Measurements from ENCODE around the gene LRWD1. TPM values are rescaled to one million over a fixed set of nuclear protein-coding genes. Genes with fewer than 3 reads are reported as not detected.

LRWD1 gene
- total RNA-seq, 6 donors from 2014 or later: 13.2 to 33.8 (median 31.6) TPM

GRCh38 chr7:102447311-102447710 lies 17.5 kb upstream of the LRWD1 start:
- no peaks in the 10 kb centered on the region for H3K9me3 ChIP-seq
- DNase-seq: peak in 1 of 2 donors; percentile 51

GRCh38 chr7:102449136-102449535 lies 15.6 kb upstream of the LRWD1 start:
- H3K27ac ChIP-seq: no peak overlapping the region
- no peak for ATAC-seq (ENCODE audit: low FRiP score in 2 of 2)
- 95 to 99% methylated on average over 15 of the region's 15 CpGs for WGBS, 2 donors
- peaks cover 0 to 33% (median 25%) of the 10 kb centered on the region in 4 donors for H3K36me3 ChIP-seq
- no peak for TF ChIP-seq EP300 (IDR thresholded peaks at IDR 0.05)
- no peak for TF ChIP-seq CTCF (IDR thresholded peaks at IDR 0.05)
- TF ChIP-seq POLR2A (IDR thresholded peaks at IDR 0.05): no peak
- TF ChIP-seq POLR2AphosphoS5 (IDR thresholded peaks at IDR 0.05): no peak
- H3K27me3 ChIP-seq: no peaks in the 10 kb centered on the region
- H3K9me3 ChIP-seq: no peaks in the 10 kb centered on the region
- peaks cover 0 to 5% (median 0%) of the 10 kb centered on the region in 4 donors for H3K4me1 ChIP-seq
- DNase-seq: no peak
- no peak overlapping the region for H3K4me3 ChIP-seq

More at GRCh38 chr7:102447311-102447710, 17.5 kb upstream of the LRWD1 start:
- peak in 1 of 2 donors; percentile 16 for ATAC-seq (ENCODE audit: low FRiP score in 2 of 2)
- Histone ChIP-seq H3K4me3 (no peak overlapping the region), H3K4me1 (peaks cover 0 to 5% (median 0%) of the 10 kb centered on the region in 4 donors), H3K27me3 (no peaks in the 10 kb centered on the region), H3K36me3 (peaks cover 0 to 33% (median 26%) of the 10 kb centered on the region in 4 donors), H3K27ac (no peak overlapping the region)
- 88 to 96% methylated on average over 10 to 11 of the region's 14 CpGs for WGBS, 2 donors
- TF ChIP-seq POLR2A (IDR thresholded peaks at IDR 0.05): no peak
- TF ChIP-seq CTCF (IDR thresholded peaks at IDR 0.05): no peak
- no peak for TF ChIP-seq EP300 (IDR thresholded peaks at IDR 0.05)
- no peak for TF ChIP-seq POLR2AphosphoS5 (IDR thresholded peaks at IDR 0.05)

- WGBS, 2 donors: 69 to 79% methylated on average over 6 of the region's 6 CpGs
- DNase-seq: no peak
- Histone ChIP-seq H3K36me3 (peaks cover 0 to 27% (median 21%) of the 10 kb centered on the region in 4 donors), H3K27me3 (no peaks in the 10 kb centered on the region), H3K4me1 (peaks cover 0 to 5% (median 0%) of the 10 kb centered on the region in 4 donors), H3K27ac (no peak overlapping the region), H3K4me3 (no peak overlapping the region), H3K9me3 (no peaks in the 10 kb centered on the region)
- TF ChIP-seq EP300 (IDR thresholded peaks at IDR 0.05) (no peak), POLR2AphosphoS5 (IDR thresholded peaks at IDR 0.05) (no peak), CTCF (IDR thresholded peaks at IDR 0.05) (peak in 1 of 6 experiments; percentile 7), POLR2A (IDR thresholded peaks at IDR 0.05) (no peak)
- ATAC-seq (ENCODE audit: low FRiP score in 2 of 2): no peak
Measured at GRCh38 chr7:102450242-102450641, 14.5 kb upstream of the LRWD1 start.

GRCh38 chr7:102451371-102452054 lies 13.3 kb upstream of the LRWD1 start:
- DNase-seq (peak in 1 of 2 donors; percentile 80), ATAC-seq (ENCODE audit: low FRiP score in 2 of 2) (no peak)
- Histone ChIP-seq H3K36me3 (peaks cover under 1 to 34% (median 26%) of the 10 kb centered on the region in 4 donors), H3K9me3 (no peaks in the 10 kb centered on the region), H3K27ac (no peak overlapping the region), H3K27me3 (no peaks in the 10 kb centered on the region), H3K4me1 (peaks cover 0 to 5% (median 0%) of the 10 kb centered on the region in 4 donors), H3K4me3 (no peak overlapping the region)
- TF ChIP-seq POLR2AphosphoS5 (IDR thresholded peaks at IDR 0.05) (no peak), EP300 (IDR thresholded peaks at IDR 0.05) (no peak), POLR2A (IDR thresholded peaks at IDR 0.05) (no peak), CTCF (IDR thresholded peaks at IDR 0.05) (no peak)
- WGBS, 2 donors: 50 to 84% methylated on average over 10 to 21 of the region's 23 CpGs
